HG03175 (cell line): ENCODE results near the gene ECPAS.
"Not testable (repeated sequence)": the region's sequence is repeated elsewhere in the genome, so short reads cannot be mapped to it uniquely, and the experiment has no call there.

ENCODE experiments used
- ATAC-seq: cut with Tn5 transposase; IDR thresholded peaks from one replicate; pipeline ENCODE4 v1.9.1; 2021; ENCODE audit warnings: mild to moderate bottlenecking, moderate library complexity; ENCODE audit not compliant: unreplicated experiment

Gene ECPAS

GRCh38 chr9:111483858-111484571 is at the start of gene ECPAS:
Gene ECPAS, minus strand, starts transcription at chr9:111484383. Its CDS starts 11,465 bp downstream, at chr9:111472918.
- peak; percentile 61 for ATAC-seq

- no peak for ATAC-seq
Measured at GRCh38 chr9:111533099-111533790, 49.1 kb upstream of the ECPAS start.

- no peak for ATAC-seq
Measured at GRCh38 chr9:111531716-111532115, 47.5 kb upstream of the ECPAS start.

GRCh38 chr9:111529787-111530186 is 45.6 kb upstream of the ECPAS start:
- no peak for ATAC-seq

- ATAC-seq: no peak
Measured at GRCh38 chr9:111527347-111527746, 43.2 kb upstream of the ECPAS start.

GRCh38 chr9:111525056-111525977 is 41.1 kb upstream of the ECPAS start, which contains the start of gene ZNF483:
Gene ZNF483, plus strand, starts transcription at chr9:111525179. Its CDS starts 2,217 bp downstream, at chr9:111527396.
- ATAC-seq: peak; percentile 61

GRCh38 chr9:111524731-111525055 is 40.5 kb upstream of the ECPAS start:
- ATAC-seq: no peak

GRCh38 chr9:111516061-111516465 is 31.9 kb upstream of the ECPAS start:
- ATAC-seq: no peak

GRCh38 chr9:111514967-111515366 is 30.8 kb upstream of the ECPAS start:
- no peak for ATAC-seq

GRCh38 chr9:111511581-111511980 is 27.4 kb upstream of the ECPAS start:
- not testable (repeated sequence) for ATAC-seq

GRCh38 chr9:111502506-111502905 is 18.3 kb upstream of the ECPAS start:
- ATAC-seq: no peak

GRCh38 chr9:111501648-111502047 is 17.5 kb upstream of the ECPAS start:
- ATAC-seq: no peak

- ATAC-seq: no peak
Measured at GRCh38 chr9:111501005-111501562, 16.9 kb upstream of the ECPAS start.

GRCh38 chr9:111497196-111497595 is 13.0 kb upstream of the ECPAS start:
- not testable (repeated sequence) for ATAC-seq

- ATAC-seq: no peak
Measured at GRCh38 chr9:111484572-111484894, 350 bp upstream of the ECPAS start.

- peak; percentile 30 for ATAC-seq
Measured at GRCh38 chr9:111483439-111483857, 735 bp downstream of the ECPAS start.

GRCh38 chr9:111482694-111483438 is 1.3 kb downstream of the ECPAS start:
- peak; percentile 60 for ATAC-seq

- no peak for ATAC-seq
Measured at GRCh38 chr9:111481885-111482636, 2.1 kb downstream of the ECPAS start.

- no peak for ATAC-seq
Measured at GRCh38 chr9:111477677-111478076, 6.5 kb downstream of the ECPAS start.

- ATAC-seq: no peak
Measured at GRCh38 chr9:111475195-111475594, 9.0 kb downstream of the ECPAS start.
